HCT116 (cell line): Measurements from ENCODE around the gene IL23A.

Experiments
- CEBPB ChIP-seq: IDR thresholded peaks from 2 replicates; pipeline ENCODE4 v1.6.1; 2012; ENCODE audit warnings: low read depth
- CTCF ChIP-seq, 3 experiments: fragments of 200-600 bp in 1 of 3; sonication (generic) in 1 of 3; IDR thresholded peaks in 2 of 3; conservative IDR thresholded peaks in 1 of 3; 2 replicates each; pipeline ENCODE4 v1.5.1; 2012 to 2017; ENCODE audit warnings: low read depth in 2 of 3, low read length in 2 of 3, antibody characterized with exemption in 1 of 3, borderline replicate concordance in 1 of 3, control low read depth in 1 of 3, mild to moderate bottlenecking in 1 of 3, mixed read lengths in 1 of 3, mixed run types in 1 of 3, moderate library complexity in 1 of 3; ENCODE audit not compliant: insufficient read depth in 1 of 3
- JUND ChIP-seq: IDR thresholded peaks from 2 replicates; pipeline ENCODE4 v1.6.1; 2012
- MAX ChIP-seq: IDR thresholded peaks from 2 replicates; pipeline ENCODE4 v1.6.1; 2012
- POLR2A ChIP-seq: IDR thresholded peaks from 2 replicates; pipeline ENCODE4 v1.7.0; 2011; ENCODE audit warnings: borderline replicate concordance; ENCODE audit not compliant: insufficient read depth, insufficient read length; ENCODE audit errors: extremely low read depth
- POLR2AphosphoS5 ChIP-seq: IDR thresholded peaks from 2 replicates; pipeline ENCODE4 v1.6.1; 2011; ENCODE audit warnings: mild to moderate bottlenecking, low read depth, low read length, moderate library complexity
- REST ChIP-seq: IDR thresholded peaks from 2 replicates; pipeline ENCODE4 v1.6.1; 2012; ENCODE audit warnings: low read depth
- SIN3A ChIP-seq: IDR thresholded peaks from 2 replicates; pipeline ENCODE4 v1.6.1; 2012; ENCODE audit warnings: low read depth
- SRF ChIP-seq: IDR thresholded peaks from 2 replicates; pipeline ENCODE4 v1.6.1; 2012; ENCODE audit warnings: low read depth
- TCF7L2 ChIP-seq: IDR thresholded peaks from 2 replicates; pipeline ENCODE4 v1.7.0; 2011; ENCODE audit warnings: borderline replicate concordance, inconsistent platforms; ENCODE audit not compliant: insufficient read depth, insufficient read length; ENCODE audit errors: extremely low read depth
- YY1 ChIP-seq: IDR thresholded peaks from 2 replicates; pipeline ENCODE4 v1.6.1; 2011; ENCODE audit warnings: low read length, low read depth, moderate library complexity, mild to moderate bottlenecking; ENCODE audit not compliant: insufficient replicate concordance; ENCODE audit errors: extremely low read depth
- ZNF274 ChIP-seq: fragments of 200-500 bp; sonication (Bioruptor generic); IDR thresholded peaks from 2 replicates; pipeline ENCODE4 v1.6.1; 2014; ENCODE audit warnings: mild to moderate bottlenecking, low read depth, low read length, inconsistent platforms

DNA sequence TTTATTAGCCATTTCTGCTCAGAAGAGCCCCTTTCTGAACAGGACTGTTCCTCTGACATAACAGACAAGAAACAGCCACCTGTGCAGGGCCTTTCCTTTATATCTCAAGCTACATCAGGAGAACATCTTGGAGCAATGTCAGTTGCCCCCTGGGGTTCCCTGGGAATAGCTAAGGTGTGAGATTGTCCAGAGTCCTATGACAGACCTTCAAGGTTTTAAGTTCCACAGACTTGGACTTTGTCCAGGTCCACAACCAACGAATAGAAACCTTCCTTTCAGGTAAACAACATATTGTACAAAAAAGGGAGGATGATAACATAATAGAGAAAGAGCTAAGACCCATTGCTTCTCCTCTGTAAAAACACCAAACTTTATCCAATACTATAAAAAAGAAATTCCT lies 2.9 kb downstream of the IL23A start:
- TF ChIP-seq CTCF (IDR thresholded peaks at IDR 0.05 in 2 of 3, conservative IDR thresholded peaks at IDR 0.05 in 1 of 3; ENCODE audit: borderline replicate concordance in 1 of 3, insufficient read depth in 1 of 3, low read depth in 2 of 3, low read length in 2 of 3) (no peak), TCF7L2 (no peak), SRF (no peak), REST (no peak), YY1 (no peak), SIN3A (no peak), CEBPB (no peak), POLR2A (no peak), ZNF274 (no peak), POLR2AphosphoS5 (no peak), JUND (no peak), MAX (no peak)
